HG02885 (cell line): ENCODE results near the gene SLC47A1.
A peak's percentile ranks its signal among the peaks of the same experiment; 100 is the strongest.
"Not testable (repeated sequence)": the region's sequence is repeated elsewhere in the genome, so short reads cannot be mapped to it uniquely, and the experiment has no call there.

Source experiments
- ATAC-seq: cut with Tn5 transposase; IDR thresholded peaks from one replicate; pipeline ENCODE4 v1.9.1; 2021; ENCODE audit warnings: mild to moderate bottlenecking; ENCODE audit not compliant: unreplicated experiment, poor library complexity

SLC47A1 gene, protein sequence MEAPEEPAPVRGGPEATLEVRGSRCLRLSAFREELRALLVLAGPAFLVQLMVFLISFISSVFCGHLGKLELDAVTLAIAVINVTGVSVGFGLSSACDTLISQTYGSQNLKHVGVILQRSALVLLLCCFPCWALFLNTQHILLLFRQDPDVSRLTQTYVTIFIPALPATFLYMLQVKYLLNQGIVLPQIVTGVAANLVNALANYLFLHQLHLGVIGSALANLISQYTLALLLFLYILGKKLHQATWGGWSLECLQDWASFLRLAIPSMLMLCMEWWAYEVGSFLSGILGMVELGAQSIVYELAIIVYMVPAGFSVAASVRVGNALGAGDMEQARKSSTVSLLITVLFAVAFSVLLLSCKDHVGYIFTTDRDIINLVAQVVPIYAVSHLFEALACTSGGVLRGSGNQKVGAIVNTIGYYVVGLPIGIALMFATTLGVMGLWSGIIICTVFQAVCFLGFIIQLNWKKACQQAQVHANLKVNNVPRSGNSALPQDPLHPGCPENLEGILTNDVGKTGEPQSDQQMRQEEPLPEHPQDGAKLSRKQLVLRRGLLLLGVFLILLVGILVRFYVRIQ

DNA sequence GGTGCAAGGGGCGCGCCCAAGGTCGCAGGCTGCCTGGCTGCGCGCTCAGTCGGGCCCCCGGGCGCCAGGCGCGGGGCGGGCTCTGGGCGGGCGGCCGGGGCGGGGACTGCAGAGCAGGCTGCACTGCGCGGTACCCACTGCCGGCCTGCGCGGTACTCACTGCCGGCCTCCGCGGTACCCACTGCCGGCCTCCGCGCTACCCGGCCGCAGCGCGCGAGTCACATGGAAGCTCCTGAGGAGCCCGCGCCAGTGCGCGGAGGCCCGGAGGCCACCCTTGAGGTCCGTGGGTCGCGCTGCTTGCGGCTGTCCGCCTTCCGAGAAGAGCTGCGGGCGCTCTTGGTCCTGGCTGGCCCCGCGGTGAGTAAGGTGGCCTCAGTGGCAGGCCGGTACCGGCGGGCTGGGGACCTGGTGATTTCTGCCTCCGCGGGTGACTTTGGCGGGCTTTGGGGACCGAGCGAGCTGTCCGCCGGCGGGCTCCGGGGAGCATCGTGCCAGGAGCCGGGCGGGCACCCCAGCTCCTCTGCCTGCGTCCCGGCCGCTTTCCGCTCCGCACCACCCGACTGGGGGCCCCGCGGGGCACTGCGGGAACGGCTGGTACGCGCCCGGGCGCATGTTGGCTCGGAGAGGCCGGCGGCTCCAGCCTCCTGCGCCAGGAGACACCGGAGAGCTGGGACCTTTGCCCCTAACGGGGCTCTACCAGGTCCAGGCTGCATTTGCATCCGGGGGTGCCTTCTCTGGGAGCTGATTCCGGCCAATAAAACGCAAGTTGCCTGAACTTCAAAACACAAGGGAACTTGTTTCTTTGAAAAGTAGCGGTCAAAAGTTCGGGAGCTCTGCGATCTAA lies at the start of gene SLC47A1:
Gene SLC47A1 (plus strand): TSS at position 137 of the 844 bp plus-strand sequence. CDS start 86 bp downstream, at position 223.
- no peak for ATAC-seq

DNA sequence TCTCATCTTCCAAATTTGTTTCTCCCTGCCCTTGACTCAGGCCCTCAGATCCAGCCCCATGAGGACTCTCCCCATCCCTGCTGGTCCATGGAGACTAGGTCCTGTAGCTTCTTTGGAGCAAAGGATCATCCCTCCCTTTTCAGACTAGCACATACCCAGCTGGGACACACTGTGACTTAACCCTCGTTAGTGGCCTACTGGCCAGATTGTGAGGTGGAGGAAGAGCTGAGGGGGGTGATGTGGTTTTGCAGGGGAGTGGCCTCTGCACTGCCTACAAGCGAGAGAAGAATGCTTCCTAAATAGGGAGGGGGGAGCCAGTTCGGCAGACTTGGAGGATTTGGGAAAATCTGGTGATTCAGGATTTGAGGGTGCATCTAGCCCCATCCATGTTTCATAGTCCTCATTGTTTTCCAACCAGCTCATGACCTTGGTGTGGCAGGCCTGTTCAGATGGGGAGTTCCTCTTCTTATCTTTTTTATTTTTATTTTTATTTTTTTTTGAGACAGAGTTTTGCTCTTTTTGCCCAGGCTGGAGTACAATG lies 47.8 kb upstream of the SLC47A1 start:
- ATAC-seq = no peak

GRCh38 chr17:19486351-19487023 lies 47.2 kb upstream of the SLC47A1 start:
- no peak for ATAC-seq

DNA sequence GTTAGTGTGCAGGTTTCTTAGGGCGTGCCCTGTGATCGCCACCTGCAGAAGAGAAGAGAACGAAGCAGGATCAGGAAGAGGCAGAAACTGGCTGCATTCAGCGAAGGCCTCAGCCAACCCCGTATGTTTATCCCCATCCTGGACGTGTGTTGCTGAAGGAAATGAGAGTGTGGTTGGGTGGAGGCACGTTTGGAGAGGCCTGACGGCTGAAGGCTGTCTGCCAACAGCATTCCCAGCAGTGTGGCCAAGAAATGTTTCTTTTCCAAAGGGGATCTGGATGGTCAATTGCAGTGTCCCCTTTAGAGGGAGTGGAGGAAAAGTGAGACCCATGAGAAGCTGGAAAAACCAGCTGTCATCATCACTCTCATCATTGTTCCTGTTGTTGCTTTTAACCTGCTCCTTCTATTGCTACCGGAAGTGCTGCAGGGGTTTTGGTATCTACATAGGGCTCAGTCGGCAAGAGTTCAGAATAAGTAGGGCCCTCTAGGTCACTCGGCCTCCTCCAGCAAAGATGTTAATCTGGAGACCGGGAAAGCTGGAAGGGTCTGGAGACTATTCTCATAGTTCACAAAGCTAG lies 46.5 kb upstream of the SLC47A1 start:
- ATAC-seq = no peak

DNA sequence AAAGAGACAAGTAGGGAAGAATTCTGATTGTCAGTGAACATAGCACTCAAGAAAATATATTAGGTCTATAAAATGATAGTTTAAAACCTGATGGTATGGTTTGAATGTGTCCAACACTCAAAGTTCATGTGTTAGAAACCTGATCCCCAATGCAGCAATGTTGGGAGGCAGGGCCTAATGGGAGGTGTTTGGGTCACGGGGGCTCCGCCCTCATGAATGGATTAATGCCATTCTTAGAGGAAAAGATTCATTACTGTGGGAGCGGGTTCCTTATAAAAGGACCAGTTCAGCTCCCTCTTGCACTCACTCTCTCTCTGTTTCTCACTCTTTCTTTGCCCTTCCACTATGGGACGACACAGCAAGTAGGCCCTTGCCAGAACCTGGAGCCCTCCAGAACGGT lies 41.5 kb upstream of the SLC47A1 start:
- no peak for ATAC-seq

DNA sequence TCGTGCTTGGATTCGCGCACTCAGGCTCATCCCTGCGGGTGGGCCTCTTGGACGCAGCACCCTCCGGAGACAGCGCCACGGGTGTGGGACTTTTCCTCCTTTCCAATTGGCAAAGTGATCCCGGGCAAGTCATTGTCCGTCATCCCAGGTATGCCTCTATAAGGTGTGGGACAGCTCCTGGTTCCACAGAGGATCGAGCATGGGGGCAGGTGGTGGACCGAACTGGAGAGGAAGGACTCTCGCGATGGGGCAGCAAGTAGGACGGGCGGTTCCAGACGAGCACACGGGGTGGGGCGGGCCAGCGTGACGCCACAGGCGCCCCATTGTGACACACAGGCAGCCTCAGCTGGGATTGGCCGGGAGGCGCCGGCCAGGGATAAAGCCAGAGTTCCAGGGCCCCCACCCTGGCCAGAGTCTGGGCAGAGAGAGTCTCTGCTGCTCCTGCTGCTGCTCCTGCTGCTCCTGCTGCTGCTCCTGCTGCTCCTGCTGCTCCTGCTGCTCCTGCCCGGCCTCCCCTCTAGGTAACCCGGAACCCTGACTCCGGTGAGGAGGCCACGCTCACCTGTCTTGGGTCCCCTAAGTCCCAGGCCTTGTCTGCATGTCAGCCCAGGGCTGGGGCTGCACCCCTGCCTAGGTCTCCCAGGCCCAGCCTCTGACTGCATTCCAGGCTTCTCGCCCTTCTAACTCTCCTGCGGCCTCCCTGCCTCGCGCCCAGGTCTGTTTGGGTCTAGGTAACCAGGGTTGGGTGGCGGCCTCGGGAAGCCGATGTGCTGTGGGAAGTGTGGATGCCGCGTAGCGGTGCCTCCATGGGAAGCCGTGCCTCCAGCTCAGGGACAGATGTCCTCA lies 38.5 kb upstream of the SLC47A1 start:
- no peak for ATAC-seq

DNA sequence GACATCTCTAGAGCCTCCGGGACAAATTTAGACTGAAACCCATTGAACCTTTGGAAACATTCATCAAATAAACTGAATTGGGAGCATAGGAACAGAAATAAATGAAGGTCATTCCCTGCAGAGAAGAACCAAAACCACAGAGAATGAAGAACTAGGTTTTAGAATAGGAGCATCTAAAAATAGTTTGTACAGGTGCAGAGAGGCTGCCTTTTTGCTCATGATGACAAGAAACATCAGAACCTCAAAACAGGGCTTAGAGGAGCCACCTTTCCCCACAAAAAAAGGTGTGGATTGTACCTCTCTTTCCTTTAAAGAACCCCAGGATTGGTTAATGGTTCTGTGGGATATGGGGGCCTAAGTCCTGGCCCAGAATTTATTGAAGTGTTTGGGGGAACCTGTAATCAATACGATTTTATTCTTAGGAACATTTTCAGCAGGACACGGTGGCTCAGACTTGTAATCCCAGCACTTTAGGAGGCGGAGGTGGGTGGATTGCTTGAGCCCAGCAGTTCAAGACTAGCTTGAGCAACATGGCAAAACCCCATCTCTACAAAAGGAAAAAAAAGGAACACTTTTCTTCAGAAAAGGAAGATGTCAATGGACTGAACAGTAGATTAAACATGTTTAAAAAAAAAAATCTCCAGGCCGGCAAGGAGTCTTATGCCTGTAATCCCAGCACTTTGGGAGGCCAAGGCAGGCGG lies 37.7 kb upstream of the SLC47A1 start:
- ATAC-seq = no peak

DNA sequence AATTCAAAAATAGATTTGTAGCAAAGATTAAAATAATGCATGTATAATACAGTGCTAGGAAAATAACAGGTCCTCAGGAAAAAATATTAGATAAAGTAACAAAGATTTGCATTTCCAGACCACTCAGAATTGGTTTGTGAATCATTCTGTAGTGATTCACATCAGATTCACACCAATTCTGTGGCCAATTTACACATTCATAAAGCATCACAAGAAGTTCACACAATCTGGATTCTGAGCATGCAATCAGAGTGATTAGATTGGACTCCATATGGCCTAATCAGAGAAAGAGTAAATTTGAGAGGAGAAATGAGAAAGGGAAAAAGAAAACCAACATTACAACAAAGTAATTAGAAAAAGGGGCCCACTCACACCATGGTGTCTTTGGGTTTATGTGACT lies 36.0 kb upstream of the SLC47A1 start:
- no peak for ATAC-seq

DNA sequence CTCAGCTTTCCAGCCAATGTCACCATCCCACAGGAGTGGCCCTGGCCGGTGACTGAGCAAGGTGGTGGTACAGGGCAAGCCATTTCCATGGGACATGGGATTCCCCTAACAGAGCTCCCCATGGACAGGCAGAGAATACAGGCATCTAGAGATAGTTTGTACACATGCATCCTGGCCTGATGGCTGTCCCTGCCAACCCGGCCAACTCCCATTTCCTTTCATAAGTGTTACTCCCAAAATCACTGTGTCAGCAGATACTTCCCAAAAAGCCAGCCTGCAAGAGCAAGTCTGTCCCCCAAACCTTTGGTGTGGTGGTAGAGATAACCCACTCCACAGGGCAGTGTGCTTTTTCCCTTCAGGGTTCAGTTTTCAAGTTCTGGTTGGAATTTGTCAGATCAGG lies 32.4 kb upstream of the SLC47A1 start:
- no peak for ATAC-seq

DNA sequence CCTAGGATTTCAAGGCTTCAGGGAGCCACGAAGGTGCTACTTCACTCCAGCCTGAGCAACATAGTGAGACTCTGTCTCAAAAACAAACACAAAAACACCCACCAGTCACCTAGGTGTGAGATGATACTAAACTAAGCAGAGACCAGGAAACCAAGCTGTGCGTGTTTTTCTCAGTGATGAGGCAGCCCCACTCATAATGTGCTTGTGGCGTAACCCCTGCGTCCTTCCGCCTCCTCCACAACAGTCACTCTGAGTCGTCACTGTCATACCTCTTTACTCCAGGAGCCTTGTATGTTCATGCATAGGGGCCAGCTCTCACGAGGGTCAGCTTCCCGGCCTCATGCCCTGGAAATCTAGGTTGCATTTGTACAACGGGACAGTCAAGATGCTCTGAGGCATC lies 31.1 kb upstream of the SLC47A1 start:
- ATAC-seq = no peak

DNA sequence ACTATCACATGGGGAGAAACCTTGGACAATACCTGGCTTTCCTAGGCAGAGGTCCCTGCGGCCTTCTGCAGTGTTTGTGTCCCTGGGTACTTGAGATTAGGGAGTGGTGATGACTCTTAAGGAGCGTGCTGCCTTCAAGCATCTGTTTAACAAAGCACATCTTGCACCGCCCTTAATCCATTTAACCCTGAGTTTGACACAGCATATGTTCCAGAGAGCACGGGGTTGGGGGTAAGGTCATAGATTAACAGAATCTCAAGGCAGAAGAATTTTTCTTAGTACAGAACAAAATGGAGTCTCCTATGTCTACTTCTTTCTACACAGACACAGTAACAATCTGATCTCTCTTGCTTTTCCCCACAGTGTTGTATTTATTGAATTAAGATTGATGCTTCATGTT lies 28.1 kb upstream of the SLC47A1 start:
- ATAC-seq = not testable (repeated sequence)

- ATAC-seq = peak; percentile 73
Observed at GRCh38 chr17:19507775-19508576, 25.7 kb upstream of the SLC47A1 start.

DNA sequence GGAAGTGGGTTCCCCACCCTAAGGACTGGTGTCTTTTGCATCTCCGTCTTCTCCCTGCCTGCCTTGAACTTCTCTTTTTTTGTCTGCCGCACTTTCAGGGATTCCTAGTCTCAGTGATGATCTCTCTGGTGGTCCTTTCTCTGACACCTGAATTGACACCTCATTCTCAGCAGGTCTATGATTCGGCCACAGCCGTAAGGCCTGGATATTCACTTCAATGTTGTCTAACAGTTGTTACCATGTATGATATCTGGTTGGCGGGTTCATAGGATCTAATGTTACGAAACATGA lies 25.1 kb upstream of the SLC47A1 start:
- no peak for ATAC-seq

- ATAC-seq = not testable (repeated sequence)
Observed at GRCh38 chr17:19509281-19509852, 24.3 kb upstream of the SLC47A1 start.

DNA sequence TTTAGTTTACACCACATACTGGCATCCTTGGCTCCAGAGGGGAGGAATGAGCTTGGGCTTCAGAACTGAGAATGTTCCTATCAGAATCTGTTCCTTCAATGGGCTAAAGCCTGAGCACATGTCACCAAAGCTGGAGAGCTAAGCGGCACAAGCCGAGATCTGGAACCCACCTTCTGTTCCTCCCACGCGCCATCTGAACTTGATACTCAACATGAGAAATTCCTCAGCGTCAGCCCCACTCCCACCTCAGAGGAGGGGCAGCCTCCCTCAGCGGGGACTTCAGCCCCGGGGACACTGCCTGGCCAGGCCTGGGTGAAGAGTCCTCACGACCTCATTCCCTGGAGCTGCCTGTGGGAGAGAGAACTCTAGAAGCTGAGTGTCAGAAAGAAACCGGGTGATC lies 22.8 kb upstream of the SLC47A1 start:
- ATAC-seq = no peak

- peak; percentile 56 for ATAC-seq
Observed at GRCh38 chr17:19513897-19514488, 19.7 kb upstream of the SLC47A1 start.

- ATAC-seq = no peak
Observed at GRCh38 chr17:19517699-19518098, 16.0 kb upstream of the SLC47A1 start.
